DMS114 treated with DMSO at 0.1 percent for 48 hours (cell line): ENCODE measurements around the gene ENAM.
"Not testable (repeated sequence)": the region's sequence is repeated elsewhere in the genome, so short reads cannot be mapped to it uniquely, and the experiment has no call there.

Experiments
- DNase-seq: peaks from one replicate; lab custom pipeline; 2025; ENCODE audit not compliant: unreplicated experiment; lab: John Stamatoyannopoulos, UW

ENAM gene

GRCh38 chr4:70627620-70628019, 924 bp upstream of the ENAM start:
- DNase-seq, result no peak

DNA sequence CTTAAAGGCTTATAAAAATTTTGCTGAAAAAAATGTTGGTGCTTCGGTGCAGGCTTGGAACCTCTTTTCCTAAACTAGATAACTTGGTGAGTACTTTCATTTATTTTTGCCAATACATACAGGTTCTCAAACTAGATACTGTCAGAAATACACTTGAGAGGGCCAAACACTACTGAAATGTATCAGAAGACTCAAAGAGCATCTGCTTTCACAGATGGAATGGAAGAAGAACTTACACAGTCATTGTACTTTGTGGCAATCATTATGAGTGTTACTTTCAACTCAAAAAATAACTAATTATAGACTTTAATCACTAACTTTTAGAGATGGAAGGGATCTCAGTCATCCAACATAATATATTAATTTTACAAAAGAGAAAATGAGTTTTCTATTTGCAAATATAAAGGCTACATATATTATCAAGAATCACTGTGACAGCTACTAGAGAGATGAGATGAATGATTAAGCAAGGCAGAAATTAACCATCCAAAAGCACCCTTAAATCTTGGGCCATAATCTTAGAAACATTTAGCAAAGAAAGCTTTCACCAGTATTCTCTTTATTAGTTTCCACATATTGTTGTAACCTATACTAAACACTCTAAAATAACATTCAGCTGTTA, 1.0 kb downstream of the ENAM start:
- no peak for DNase-seq

GRCh38 chr4:70630162-70630561, 1.6 kb downstream of the ENAM start:
- DNase-seq, result no peak

- DNase-seq, result no peak
Observed at GRCh38 chr4:70632028-70632427, 3.5 kb downstream of the ENAM start.

GRCh38 chr4:70634482-70634881, 5.9 kb downstream of the ENAM start:
- DNase-seq, result no peak

GRCh38 chr4:70637239-70637913, 8.8 kb downstream of the ENAM start:
- no peak for DNase-seq

GRCh38 chr4:70640192-70640591, 11.6 kb downstream of the ENAM start:
- no peak for DNase-seq

GRCh38 chr4:70650741-70651140, 22.2 kb downstream of the ENAM start:
- not testable (repeated sequence) for DNase-seq

- DNase-seq, result peak; percentile 25
Observed at GRCh38 chr4:70651864-70652506, 23.4 kb downstream of the ENAM start.

DNA sequence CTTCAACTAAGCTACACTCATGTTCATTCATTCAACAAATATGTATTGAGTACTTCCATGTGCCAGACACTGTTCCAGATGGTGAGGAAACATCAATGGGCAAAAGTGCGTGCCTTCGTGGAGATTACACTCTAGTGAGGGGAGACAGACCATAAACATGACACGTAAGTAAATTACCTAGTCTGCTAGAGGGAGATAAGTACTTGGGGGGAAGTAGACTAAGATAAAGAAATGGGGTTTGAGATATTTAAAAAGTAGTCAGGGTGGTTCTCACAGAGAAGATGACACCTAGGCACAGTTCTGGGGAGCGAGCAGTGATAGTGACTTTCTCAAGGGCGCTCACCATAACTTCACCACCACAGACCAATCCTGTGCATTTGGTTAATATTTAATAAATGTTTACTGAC, 26.1 kb downstream of the ENAM start:
- DNase-seq, result no peak

GRCh38 chr4:70657326-70657725, 28.8 kb downstream of the ENAM start:
- no peak for DNase-seq

- DNase-seq, result no peak
Observed at GRCh38 chr4:70658418-70658817, 29.9 kb downstream of the ENAM start.

DNA sequence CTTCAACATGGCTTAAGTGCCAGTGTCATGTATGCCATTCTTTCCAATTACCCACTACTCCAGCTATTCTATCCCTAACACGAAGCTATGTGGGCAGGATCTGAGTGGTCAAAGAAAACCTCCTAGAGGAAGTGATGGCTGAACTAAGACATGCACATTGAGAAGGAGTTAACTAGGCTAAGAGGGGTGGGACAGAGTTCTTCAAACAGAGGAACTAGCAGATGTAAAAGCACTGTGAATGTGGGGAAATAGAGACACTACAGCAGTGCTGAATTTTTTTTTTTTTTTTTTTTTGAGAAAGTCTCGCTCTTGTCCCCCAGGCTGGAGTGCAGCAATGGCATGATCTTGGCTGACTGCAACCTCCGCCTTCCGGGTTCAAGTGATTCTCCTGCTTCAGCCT, 31.6 kb downstream of the ENAM start:
- DNase-seq, result no peak

DNA sequence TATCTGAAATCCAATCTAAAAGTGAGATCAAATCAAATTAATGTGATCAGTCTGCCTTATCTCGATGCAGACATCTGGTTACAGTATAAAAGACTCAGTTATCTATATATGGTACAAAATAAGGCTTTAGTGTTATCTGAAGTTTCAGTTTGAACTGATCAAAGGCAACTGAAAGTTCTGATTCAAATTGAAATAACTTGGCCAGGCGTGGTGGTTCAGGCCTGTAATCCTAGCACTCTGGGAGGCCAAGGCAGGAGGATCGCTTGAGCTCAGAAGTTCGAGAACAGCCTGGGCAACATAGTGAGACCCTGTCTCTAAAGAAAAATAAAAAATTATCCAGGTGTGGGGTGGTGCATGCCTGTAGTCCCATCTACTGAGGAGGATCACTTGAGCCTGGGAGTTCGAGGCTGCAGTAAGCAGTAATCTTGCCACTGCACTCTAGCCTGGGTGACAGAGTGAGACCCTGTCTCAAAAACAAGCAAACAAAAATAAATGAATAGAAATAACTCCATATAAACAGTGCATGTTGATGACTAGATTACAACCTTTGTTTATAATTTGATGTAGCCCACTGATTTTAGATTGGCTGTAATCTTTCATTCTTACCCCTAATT, 32.9 kb downstream of the ENAM start:
- not testable (repeated sequence) for DNase-seq

DNA sequence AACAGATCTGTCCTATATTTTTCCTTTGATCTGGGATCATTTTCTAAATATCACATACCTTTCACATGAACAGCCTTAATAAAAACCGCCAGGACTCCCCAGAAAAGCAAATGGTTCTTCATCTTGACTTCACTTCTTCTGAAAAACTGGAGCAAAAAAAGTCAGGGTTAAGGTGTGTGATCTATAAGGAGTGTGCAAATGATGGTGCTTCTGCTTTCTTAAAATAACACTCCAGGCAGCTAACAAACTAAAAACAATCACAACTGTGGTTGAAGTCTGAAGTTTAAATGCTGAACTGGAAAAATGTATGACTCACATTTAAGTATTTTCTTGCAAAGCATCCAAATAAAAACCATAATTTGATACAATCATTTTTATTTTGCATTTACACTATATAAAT, 37.8 kb downstream of the ENAM start, which contains the start of gene JCHAIN:
Gene JCHAIN, minus strand, starts transcription at position 140 of the 400 bp plus-strand sequence. Its CDS starts 18 bp downstream, at position 122.
- DNase-seq, result no peak

- no peak for DNase-seq
Observed at GRCh38 chr4:70667740-70668535, 39.4 kb downstream of the ENAM start.

DNA sequence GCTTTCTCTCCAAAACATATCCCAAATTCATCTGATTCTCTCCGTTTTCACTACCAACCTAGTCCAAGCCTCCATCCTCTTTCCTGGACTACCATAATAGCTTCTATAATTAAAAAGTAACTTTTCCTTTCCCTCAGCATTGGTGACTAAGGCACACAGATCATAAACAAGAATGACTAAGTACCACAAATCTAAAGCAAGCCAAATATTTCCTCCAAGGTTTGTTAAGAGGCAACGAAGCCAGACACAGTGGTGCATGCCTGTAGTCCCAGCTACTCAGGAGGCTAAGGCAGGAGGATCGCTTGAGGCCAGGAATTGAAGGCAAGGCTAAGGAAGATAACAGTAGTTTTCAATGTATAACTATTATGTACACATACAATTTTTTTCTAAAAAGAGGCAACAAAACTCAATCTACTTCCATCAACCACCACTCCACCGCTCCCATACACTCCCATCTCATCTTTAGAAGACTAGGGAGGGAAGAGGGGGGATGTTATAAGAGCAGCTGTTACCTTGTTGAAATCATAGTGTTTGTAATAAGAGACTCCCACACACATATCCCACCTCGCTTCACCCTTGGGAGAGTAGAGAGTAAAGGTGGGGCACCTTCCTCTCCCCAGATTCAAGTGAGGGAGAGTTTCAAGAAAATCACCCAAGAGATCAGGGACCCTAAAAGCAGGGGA, 41.9 kb downstream of the ENAM start:
- no peak for DNase-seq

GRCh38 chr4:70671091-70671490, 42.5 kb downstream of the ENAM start:
- no peak for DNase-seq

DNA sequence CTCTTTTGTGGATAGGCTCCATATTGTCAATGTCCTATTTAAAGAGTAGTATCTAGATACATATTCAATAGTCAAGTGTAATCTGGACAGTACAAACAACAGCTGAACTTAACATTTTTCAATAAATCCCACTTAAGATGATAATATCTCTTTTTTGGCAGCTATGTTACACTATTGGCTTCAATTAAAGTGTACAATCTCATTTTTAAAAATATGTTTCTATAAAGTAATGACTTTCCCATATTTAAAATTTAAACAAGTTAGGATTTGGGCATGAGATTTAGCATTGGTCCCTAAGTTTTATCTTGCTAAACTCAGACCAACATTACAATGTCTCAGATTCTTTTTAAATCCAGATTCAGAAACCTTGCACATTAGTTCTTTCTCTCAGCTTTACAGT, 45.6 kb downstream of the ENAM start:
- no peak for DNase-seq

DNA sequence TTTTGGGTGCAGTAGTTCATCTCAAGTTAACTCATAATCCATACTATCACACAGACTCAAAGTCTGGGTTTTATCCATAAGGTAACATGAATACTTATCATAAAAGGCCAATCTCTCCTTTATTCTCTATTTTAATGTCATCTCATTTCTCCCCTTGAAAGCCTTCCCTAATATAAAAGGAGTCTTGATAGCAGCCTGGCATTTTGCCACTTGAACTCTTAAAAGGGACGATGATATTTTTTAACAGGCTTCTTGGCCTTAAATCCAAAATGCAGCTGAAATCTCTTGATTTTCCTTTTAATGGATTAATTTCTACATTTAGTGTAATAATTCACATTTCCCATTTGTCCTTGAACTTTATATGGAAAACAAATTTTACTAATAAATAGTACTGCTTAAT, 46.2 kb downstream of the ENAM start:
- DNase-seq, result no peak
